CD4-positive, alpha-beta memory T cell (primary cell): ENCODE results near the gene ANAPC7. TPM values are rescaled to one million over a fixed set of nuclear protein-coding genes. Genes with fewer than 3 reads are reported as not detected.
"Not testable (repeated sequence)": the region's sequence is repeated elsewhere in the genome, so short reads cannot be mapped to it uniquely, and the experiment has no call there.

ENCODE experiments used
- CTCF ChIA-PET: fragments of 350-600 bp; sonication (Branson Sonifier 250); formaldehyde crosslinking; loops from one replicate; lab custom pipeline; 2021; ENCODE audit warnings: inconsistent platforms; ENCODE audit not compliant: partially characterized antibody; lab: Charles Lee
- POLR2A ChIA-PET: fragments of 350-600 bp; sonication (Branson Sonifier 250); formaldehyde crosslinking; loops from one replicate; lab custom pipeline; 2021; ENCODE audit not compliant: partially characterized antibody; lab: Charles Lee
- DNase-seq, 5 donors: peaks; one replicate each; pipeline versions ENCODE4 v3.0.0 to v3.0.0-alpha.2; 2020 to 2022; ENCODE audit warnings: mixed read lengths in 1 of 5
- H3K27ac ChIP-seq: one replicate; pipeline ENCODE4 v1.7.0; 2013; ENCODE audit warnings: low read depth, low read length
- H3K27me3 ChIP-seq: 2 replicates; pipeline ENCODE4 v1.7.0; 2013; ENCODE audit warnings: mild to moderate bottlenecking, low read length, moderate library complexity; ENCODE audit not compliant: insufficient read depth
- H3K36me3 ChIP-seq: 2 replicates; pipeline ENCODE4 v1.7.0; 2013; ENCODE audit warnings: mild to moderate bottlenecking, low read length, moderate library complexity; ENCODE audit not compliant: insufficient read depth
- H3K4me1 ChIP-seq: 2 replicates; pipeline ENCODE4 v1.7.0; 2013; ENCODE audit warnings: mild to moderate bottlenecking, low read length, moderate library complexity; ENCODE audit not compliant: insufficient read depth
- H3K4me3 ChIP-seq, 2 donors: one replicate each; pipeline ENCODE4 v1.7.0; 2013; ENCODE audit warnings: low read length in 2 of 2, mild to moderate bottlenecking in 1 of 2
- H3K9me3 ChIP-seq, 2 donors: one replicate each; pipeline ENCODE4 v1.7.0; 2013; ENCODE audit warnings: low read length in 2 of 2, control low read depth in 1 of 2; ENCODE audit not compliant: control insufficient read depth in 1 of 2
- H3K27ac Mint-ChIP-seq, 7 donors: one replicate each; pipeline ENCODE4 v1.8.0; 2020 to 2021; ENCODE audit warnings: mixed read lengths in 7 of 7, mild to moderate bottlenecking in 6 of 7, inconsistent platforms in 3 of 7, moderate library complexity in 3 of 7
- H3K27me3 Mint-ChIP-seq, 2 donors: one replicate each; pipeline ENCODE4 v1.8.0; 2020 to 2021; ENCODE audit warnings: mixed read lengths in 2 of 2
- H3K36me3 Mint-ChIP-seq, 2 donors: one replicate each; pipeline ENCODE4 v1.8.0; 2020 to 2021; ENCODE audit warnings: mixed read lengths in 2 of 2, inconsistent platforms in 1 of 2, mild to moderate bottlenecking in 1 of 2
- H3K4me1 Mint-ChIP-seq, 4 donors: one replicate each; pipeline ENCODE4 v1.8.0; 2020 to 2021; ENCODE audit warnings: mixed read lengths in 4 of 4, mild to moderate bottlenecking in 1 of 4
- H3K4me3 Mint-ChIP-seq, 8 donors: one replicate each; pipeline ENCODE4 v1.8.0; 2020 to 2021; ENCODE audit warnings: mixed read lengths in 8 of 8, mild to moderate bottlenecking in 7 of 8, moderate library complexity in 6 of 8, inconsistent platforms in 3 of 8
- H3K9me3 Mint-ChIP-seq, 8 donors: one replicate each; pipeline ENCODE4 v1.8.0; 2020 to 2021; ENCODE audit warnings: mixed read lengths in 8 of 8, mild to moderate bottlenecking in 5 of 8, inconsistent platforms in 3 of 8, moderate library complexity in 1 of 8
- intact Hi-C: fragments of 100-400 bp; cut with micrococcal nuclease; formaldehyde crosslinking; loops from one replicate; pipeline ENCODE4 v1.15.1; 2023
- polyA plus RNA-seq, 2 donors: library from polyadenylated mRNA; unstranded; fragments of 300-500 nt; fragmentation: Illumina TruSeq; gene quantifications; one replicate each; pipeline ENCODE4 v1.2.3, GENCODE V29; 2021
- total RNA-seq, 2 experiments: library from RNA; stranded (reverse); gene quantifications; one replicate each; pipeline ENCODE4 v1.2.3, GENCODE V29; 2021

The ANAPC7 gene
- total and polyA plus RNA-seq, 4 experiments from 2014 or later, result 28.8 to 70.1 (median 50.4) TPM

GRCh38 chr12:110417113-110417512 lies 13.6 kb upstream of the ANAPC7 start:
- H3K36me3 Mint-ChIP-seq, H3K9me3 ChIP-seq, H3K27ac Mint-ChIP-seq, H3K36me3 ChIP-seq, POLR2A ChIA-PET, H3K27ac ChIP-seq, H3K4me1 Mint-ChIP-seq, H3K9me3 Mint-ChIP-seq, H3K27me3 ChIP-seq, intact Hi-C loops, H3K4me1 ChIP-seq, H3K4me3 ChIP-seq, H3K4me3 Mint-ChIP-seq, H3K27me3 Mint-ChIP-seq, DNase-seq: not testable (repeated sequence)
- CTCF ChIA-PET, result interaction anchor here (1.9 kb wide), 1 partner anchor 14 kb away, joined by 10 read pairs; no protein-coding TSS in a partner anchor

GRCh38 chr12:110410086-110410485 lies 6.6 kb upstream of the ANAPC7 start:
- H3K4me1 Mint-ChIP-seq, H3K27me3 ChIP-seq, H3K4me3 Mint-ChIP-seq, intact Hi-C loops, DNase-seq, H3K27ac Mint-ChIP-seq, H3K9me3 Mint-ChIP-seq, H3K9me3 ChIP-seq, H3K27me3 Mint-ChIP-seq, H3K4me3 ChIP-seq, POLR2A ChIA-PET, H3K4me1 ChIP-seq, H3K36me3 ChIP-seq, H3K27ac ChIP-seq, H3K36me3 Mint-ChIP-seq, CTCF ChIA-PET: not testable (repeated sequence)

- H3K9me3 ChIP-seq, H3K27ac Mint-ChIP-seq, H3K4me3 Mint-ChIP-seq, H3K27me3 ChIP-seq, H3K27ac ChIP-seq, H3K36me3 ChIP-seq, intact Hi-C loops, H3K9me3 Mint-ChIP-seq, DNase-seq, H3K4me3 ChIP-seq, H3K27me3 Mint-ChIP-seq: not testable (repeated sequence)
- H3K4me1 Mint-ChIP-seq, result peaks cover 13 to 34% (median 22%) of the 10 kb centered on the region in 4 donors
- CTCF ChIA-PET, result interaction anchor here (5.0 kb wide), 1 partner anchor 26 kb away, joined by 32 read pairs; no protein-coding TSS in a partner anchor
- peaks cover 31% of the 10 kb centered on the region for H3K4me1 ChIP-seq
- POLR2A ChIA-PET, result interaction anchor here (2.2 kb wide), 1 partner anchor 26 kb away, joined by 12 read pairs; no protein-coding TSS in a partner anchor
- H3K36me3 Mint-ChIP-seq, result peaks cover 3 to 22% of the 10 kb centered on the region in 2 donors
Measured at GRCh38 chr12:110405126-110405662, 1.7 kb upstream of the ANAPC7 start.

GRCh38 chr12:110403976-110404682 lies 621 bp upstream of the ANAPC7 start:
- peak overlapping the region; percentile 98 to 100 (median 100) for H3K4me3 Mint-ChIP-seq
- intact Hi-C loops, result loop anchor here (1.0 to 5.0 kb wide), 5 partner anchors 27 to 692 kb away; partner anchors contain the start of genes ATP2A2, FAM222A and PPP1CC
- peak overlapping the region in 6 of 7 donors; percentile 98 to 99 (median 99) for H3K27ac Mint-ChIP-seq
- H3K36me3 ChIP-seq, result peaks cover 7% of the 10 kb centered on the region
- H3K4me1 ChIP-seq, result peaks cover 32% of the 10 kb centered on the region
- H3K27me3 ChIP-seq, result no peaks in the 10 kb centered on the region
- H3K27me3 Mint-ChIP-seq, result no peaks in the 10 kb centered on the region
- peak overlapping the region; percentile 80 to 93 for H3K4me3 ChIP-seq
- peaks cover 6 to 28% of the 10 kb centered on the region in 2 donors for H3K36me3 Mint-ChIP-seq
- DNase-seq, result peak; percentile 76 to 84 (median 81)
- peaks cover 18 to 43% (median 28%) of the 10 kb centered on the region in 4 donors for H3K4me1 Mint-ChIP-seq
- no peaks in the 10 kb centered on the region for H3K9me3 Mint-ChIP-seq
- no peaks in the 10 kb centered on the region for H3K9me3 ChIP-seq
- ChIA-PET POLR2A (interaction anchor here (0.6 to 2.2 kb wide), 8 partner anchors 11 to 1436 kb away, joined by 3 to 12 read pairs (median 4); partner anchors contain the start of genes ARPC3, FAM216A and GPN3), CTCF (interaction anchor here (1.0 to 5.0 kb wide), 2 partner anchors 27 to 46 kb away, joined by 3 to 32 read pairs; partner anchors contain the start of gene ARPC3)
- peak overlapping the region; percentile 82 for H3K27ac ChIP-seq

- intact Hi-C loops, result no loop called here
- peak overlapping the region in 5 of 7 donors; percentile 19 to 70 (median 48) for H3K27ac Mint-ChIP-seq
- no peaks in the 10 kb centered on the region for H3K9me3 ChIP-seq
- no peak overlapping the region for H3K4me3 Mint-ChIP-seq
- CTCF ChIA-PET, result no interaction called here
- H3K9me3 Mint-ChIP-seq, result no peaks in the 10 kb centered on the region
- H3K36me3 Mint-ChIP-seq, result peaks cover 43 to 69% of the 10 kb centered on the region in 2 donors
- H3K36me3 ChIP-seq, result peaks cover 51% of the 10 kb centered on the region
- no peaks in the 10 kb centered on the region for H3K27me3 ChIP-seq
- no peak for DNase-seq
- POLR2A ChIA-PET, result interaction anchor here (0.5 kb wide), 1 partner anchor 181 kb away, joined by 3 read pairs; no protein-coding TSS in a partner anchor
- no peak overlapping the region for H3K4me3 ChIP-seq
- no peak overlapping the region for H3K27ac ChIP-seq
- H3K4me1 ChIP-seq, result peaks cover 6% of the 10 kb centered on the region
- peaks cover 4 to 22% (median 10%) of the 10 kb centered on the region in 4 donors for H3K4me1 Mint-ChIP-seq
- H3K27me3 Mint-ChIP-seq, result no peaks in the 10 kb centered on the region
Measured at GRCh38 chr12:110382683-110383082, 20.8 kb downstream of the ANAPC7 start.

GRCh38 chr12:110379631-110380030 lies 23.9 kb downstream of the ANAPC7 start:
- intact Hi-C loops, result no loop called here
- CTCF ChIA-PET, result no interaction called here
- peaks cover 53% of the 10 kb centered on the region for H3K36me3 ChIP-seq
- Mint-ChIP-seq H3K27me3 (no peaks in the 10 kb centered on the region), H3K27ac (no peak overlapping the region), H3K36me3 (peaks cover 46 to 65% of the 10 kb centered on the region in 2 donors), H3K4me3 (no peak overlapping the region), H3K4me1 (peaks cover 2 to 10% (median 4%) of the 10 kb centered on the region in 4 donors), H3K9me3 (no peaks in the 10 kb centered on the region)
- POLR2A ChIA-PET, result interaction anchor here (0.7 to 1.5 kb wide), 2 partner anchors 24 to 32 kb away, joined by 3 read pairs; partner anchors contain the start of gene ANAPC7
- H3K27me3 ChIP-seq, result no peaks in the 10 kb centered on the region
- H3K27ac ChIP-seq, result no peak overlapping the region
- H3K4me3 ChIP-seq, result no peak overlapping the region
- no peaks in the 10 kb centered on the region for H3K9me3 ChIP-seq
- no peak for DNase-seq
- peaks cover 4% of the 10 kb centered on the region for H3K4me1 ChIP-seq

GRCh38 chr12:110379197-110379596 lies 24.3 kb downstream of the ANAPC7 start:
- POLR2A ChIA-PET, result interaction anchor here (0.7 to 1.5 kb wide), 2 partner anchors 25 to 32 kb away, joined by 3 read pairs; partner anchors contain the start of gene ANAPC7
- Mint-ChIP-seq H3K27ac (no peak overlapping the region), H3K27me3 (no peaks in the 10 kb centered on the region), H3K4me1 (peaks cover 0 to 6% (median 4%) of the 10 kb centered on the region in 4 donors), H3K4me3 (no peak overlapping the region), H3K36me3 (peaks cover 48 to 65% of the 10 kb centered on the region in 2 donors), H3K9me3 (no peaks in the 10 kb centered on the region)
- Histone ChIP-seq H3K27ac (no peak overlapping the region), H3K36me3 (peaks cover 58% of the 10 kb centered on the region), H3K4me3 (no peak overlapping the region), H3K9me3 (no peaks in the 10 kb centered on the region), H3K4me1 (no peaks in the 10 kb centered on the region), H3K27me3 (no peaks in the 10 kb centered on the region)
- intact Hi-C loops, result no loop called here
- DNase-seq, result no peak
- CTCF ChIA-PET, result no interaction called here
